ENCODE results near the gene PTPRC.

The PTPRC gene

DNA sequence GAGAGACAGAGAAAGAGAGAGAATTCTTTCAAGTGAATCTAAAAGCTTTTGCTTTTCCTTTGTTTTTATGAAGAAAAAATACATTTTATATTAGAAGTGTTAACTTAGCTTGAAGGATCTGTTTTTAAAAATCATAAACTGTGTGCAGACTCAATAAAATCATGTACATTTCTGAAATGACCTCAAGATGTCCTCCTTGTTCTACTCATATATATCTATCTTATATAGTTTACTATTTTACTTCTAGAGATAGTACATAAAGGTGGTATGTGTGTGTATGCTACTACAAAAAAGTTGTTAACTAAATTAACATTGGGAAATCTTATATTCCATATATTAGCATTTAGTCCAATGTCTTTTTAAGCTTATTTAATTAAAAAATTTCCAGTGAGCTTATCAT lies 117.6 kb downstream of the PTPRC start:
- TF ChIP-seq FOXP2 (optimal IDR thresholded peaks at IDR 0.05; ENCODE audit: borderline replicate concordance, extremely low read depth, extremely low read length, insufficient read depth) (no peak), POLR2AphosphoS5 (IDR thresholded peaks at IDR 0.05; ENCODE audit: low read depth, low read length) (no peak), SIN3A (IDR thresholded peaks at IDR 0.05; ENCODE audit: borderline replicate concordance, insufficient read depth, low read length) (no peak), TAF1 (IDR thresholded peaks at IDR 0.05; ENCODE audit: borderline replicate concordance, insufficient read depth, low read length) (no peak)
- TF ChIP-seq, protein P1, sequence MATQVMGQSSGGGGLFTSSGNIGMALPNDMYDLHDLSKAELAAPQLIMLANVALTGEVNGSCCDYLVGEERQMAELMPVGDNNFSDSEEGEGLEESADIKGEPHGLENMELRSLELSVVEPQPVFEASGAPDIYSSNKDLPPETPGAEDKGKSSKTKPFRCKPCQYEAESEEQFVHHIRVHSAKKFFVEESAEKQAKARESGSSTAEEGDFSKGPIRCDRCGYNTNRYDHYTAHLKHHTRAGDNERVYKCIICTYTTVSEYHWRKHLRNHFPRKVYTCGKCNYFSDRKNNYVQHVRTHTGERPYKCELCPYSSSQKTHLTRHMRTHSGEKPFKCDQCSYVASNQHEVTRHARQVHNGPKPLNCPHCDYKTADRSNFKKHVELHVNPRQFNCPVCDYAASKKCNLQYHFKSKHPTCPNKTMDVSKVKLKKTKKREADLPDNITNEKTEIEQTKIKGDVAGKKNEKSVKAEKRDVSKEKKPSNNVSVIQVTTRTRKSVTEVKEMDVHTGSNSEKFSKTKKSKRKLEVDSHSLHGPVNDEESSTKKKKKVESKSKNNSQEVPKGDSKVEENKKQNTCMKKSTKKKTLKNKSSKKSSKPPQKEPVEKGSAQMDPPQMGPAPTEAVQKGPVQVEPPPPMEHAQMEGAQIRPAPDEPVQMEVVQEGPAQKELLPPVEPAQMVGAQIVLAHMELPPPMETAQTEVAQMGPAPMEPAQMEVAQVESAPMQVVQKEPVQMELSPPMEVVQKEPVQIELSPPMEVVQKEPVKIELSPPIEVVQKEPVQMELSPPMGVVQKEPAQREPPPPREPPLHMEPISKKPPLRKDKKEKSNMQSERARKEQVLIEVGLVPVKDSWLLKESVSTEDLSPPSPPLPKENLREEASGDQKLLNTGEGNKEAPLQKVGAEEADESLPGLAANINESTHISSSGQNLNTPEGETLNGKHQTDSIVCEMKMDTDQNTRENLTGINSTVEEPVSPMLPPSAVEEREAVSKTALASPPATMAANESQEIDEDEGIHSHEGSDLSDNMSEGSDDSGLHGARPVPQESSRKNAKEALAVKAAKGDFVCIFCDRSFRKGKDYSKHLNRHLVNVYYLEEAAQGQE (IDR thresholded peaks at IDR 0.05; ENCODE audit: insufficient read depth in 1 of 2, low read depth in 2 of 2, low read length in 2 of 2): no peak

DNA sequence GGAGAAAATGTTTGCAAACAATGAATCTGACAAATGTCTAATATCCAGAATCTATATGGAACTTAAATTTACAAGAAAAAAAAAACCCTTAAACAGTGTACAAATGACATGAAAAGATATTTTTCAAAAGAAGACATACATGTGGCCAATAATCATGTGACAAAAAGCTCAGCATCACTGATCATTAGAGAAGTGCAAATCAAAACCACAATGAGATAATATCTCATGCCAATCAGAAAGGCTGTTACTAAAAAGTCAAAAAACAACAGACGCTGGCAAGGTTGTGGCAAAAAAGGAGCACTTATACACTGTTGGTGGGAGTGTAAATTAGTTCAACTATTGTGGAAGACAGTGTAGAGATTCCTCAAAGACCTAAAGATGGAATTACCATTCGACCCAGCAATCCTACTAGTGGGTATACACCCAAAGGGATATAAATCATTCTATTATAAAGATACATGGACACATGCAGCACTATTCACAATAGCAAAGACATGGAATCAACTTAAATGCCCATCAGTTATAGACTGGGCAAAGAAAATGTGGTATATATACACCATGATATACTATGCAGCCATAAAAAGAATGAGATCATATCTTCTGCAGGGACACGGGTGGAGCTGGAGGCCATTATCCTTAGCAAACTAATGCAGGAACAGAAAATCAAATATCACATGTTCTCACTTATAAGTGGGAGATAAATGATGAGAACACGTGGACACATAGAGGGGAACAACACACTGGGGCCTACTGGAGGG lies 123.2 kb downstream of the PTPRC start:
- TF ChIP-seq, protein P1 (IDR thresholded peaks at IDR 0.05; ENCODE audit: insufficient read depth in 1 of 2, low read depth in 2 of 2, low read length in 2 of 2): no peak
- TF ChIP-seq FOXP2 (optimal IDR thresholded peaks at IDR 0.05; ENCODE audit: borderline replicate concordance, extremely low read depth, extremely low read length, insufficient read depth) (no peak), TAF1 (IDR thresholded peaks at IDR 0.05; ENCODE audit: borderline replicate concordance, insufficient read depth, low read length) (no peak), POLR2AphosphoS5 (IDR thresholded peaks at IDR 0.05; ENCODE audit: low read depth, low read length) (no peak), SIN3A (IDR thresholded peaks at IDR 0.05; ENCODE audit: borderline replicate concordance, insufficient read depth, low read length) (no peak)

DNA sequence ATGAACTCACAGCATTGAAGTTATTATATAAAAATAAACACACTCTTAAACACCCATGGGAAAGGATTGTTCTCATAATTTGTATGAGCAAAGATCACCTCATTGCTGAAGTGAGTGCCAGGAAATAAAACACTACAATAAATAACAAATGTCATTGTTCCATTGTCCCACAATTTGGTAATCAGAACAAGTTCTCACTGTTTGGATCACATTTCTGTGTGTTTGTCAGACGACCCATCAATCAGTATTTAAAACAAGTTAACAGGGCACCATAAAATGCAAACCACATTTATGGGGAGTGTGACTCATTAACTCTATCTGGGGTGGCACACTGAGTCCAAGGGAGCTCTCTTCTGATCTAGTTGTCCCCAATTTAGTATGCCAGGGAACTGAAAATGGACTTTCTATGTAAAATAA lies 124.5 kb downstream of the PTPRC start:
- TF ChIP-seq FOXP2 (optimal IDR thresholded peaks at IDR 0.05; ENCODE audit: borderline replicate concordance, extremely low read depth, extremely low read length, insufficient read depth) (no peak), SIN3A (IDR thresholded peaks at IDR 0.05; ENCODE audit: borderline replicate concordance, insufficient read depth, low read length) (no peak), TAF1 (IDR thresholded peaks at IDR 0.05; ENCODE audit: borderline replicate concordance, insufficient read depth, low read length) (no peak), POLR2AphosphoS5 (IDR thresholded peaks at IDR 0.05; ENCODE audit: low read depth, low read length) (no peak)
- TF ChIP-seq, protein P1 (IDR thresholded peaks at IDR 0.05; ENCODE audit: insufficient read depth in 1 of 2, low read depth in 2 of 2, low read length in 2 of 2): no peak

DNA sequence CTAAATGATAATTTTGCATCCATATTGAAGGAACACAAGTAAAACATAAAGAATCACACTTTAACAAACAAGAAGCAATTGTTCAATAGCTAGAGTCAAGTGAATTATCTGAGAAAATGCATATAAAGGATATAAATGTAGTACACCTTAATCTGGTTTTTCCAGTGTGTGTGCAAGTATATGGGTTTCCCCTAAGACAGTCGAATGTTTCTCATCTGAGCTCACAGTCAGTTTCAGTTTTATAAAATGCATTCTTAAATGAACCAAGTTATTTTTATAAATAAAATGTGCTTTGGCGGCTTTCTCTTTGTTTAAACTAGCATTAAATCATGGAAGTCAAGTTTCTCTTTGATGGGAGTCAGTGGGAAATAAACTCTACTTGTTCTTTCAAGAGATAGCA lies 125.9 kb downstream of the PTPRC start:
- TF ChIP-seq TAF1 (IDR thresholded peaks at IDR 0.05; ENCODE audit: borderline replicate concordance, insufficient read depth, low read length): no peak
- TF ChIP-seq, protein P1 (IDR thresholded peaks at IDR 0.05; ENCODE audit: insufficient read depth in 1 of 2, low read depth in 2 of 2, low read length in 2 of 2): no peak
- no peak for TF ChIP-seq SIN3A (IDR thresholded peaks at IDR 0.05; ENCODE audit: borderline replicate concordance, insufficient read depth, low read length)
- no peak for TF ChIP-seq FOXP2 (optimal IDR thresholded peaks at IDR 0.05; ENCODE audit: borderline replicate concordance, extremely low read depth, extremely low read length, insufficient read depth)
- no peak for TF ChIP-seq POLR2AphosphoS5 (IDR thresholded peaks at IDR 0.05; ENCODE audit: low read depth, low read length)

Measured in PFSK-1 (cell line).